ENCODE data around the gene PCDH10.

DNA sequence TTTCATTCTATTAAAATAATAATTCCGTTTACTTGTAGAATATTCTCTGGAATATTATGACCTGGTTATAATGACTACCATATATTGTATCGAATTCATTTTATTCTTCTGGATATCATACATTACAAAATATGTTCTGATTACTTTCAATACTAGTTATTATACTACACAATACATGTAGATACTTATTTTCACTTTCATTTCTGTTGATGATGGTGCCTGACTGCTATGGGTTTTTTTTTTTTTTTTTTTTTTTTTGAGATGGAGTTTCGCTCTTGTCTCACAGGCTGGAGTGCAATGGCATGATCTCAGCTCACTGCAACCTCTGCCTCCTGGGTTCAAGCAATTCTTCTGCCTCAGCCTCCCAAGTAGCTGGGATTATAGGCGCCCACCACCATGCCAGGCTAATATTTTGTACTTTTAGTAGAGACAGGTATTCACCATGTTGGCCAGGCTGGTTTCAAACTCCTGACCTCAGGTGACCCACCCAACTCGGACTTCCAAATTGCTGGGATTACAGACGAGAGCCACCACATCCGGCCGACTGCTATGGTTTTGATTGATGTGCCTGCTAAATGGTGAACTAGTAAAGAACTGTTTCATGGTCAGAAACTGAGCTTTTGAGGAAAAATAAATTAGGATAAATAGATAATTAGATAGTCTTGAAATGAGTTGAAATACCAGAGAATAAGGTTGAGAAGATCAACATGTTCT lies 39.5 kb downstream of the PCDH10 start:
- TF ChIP-seq, protein P1, sequence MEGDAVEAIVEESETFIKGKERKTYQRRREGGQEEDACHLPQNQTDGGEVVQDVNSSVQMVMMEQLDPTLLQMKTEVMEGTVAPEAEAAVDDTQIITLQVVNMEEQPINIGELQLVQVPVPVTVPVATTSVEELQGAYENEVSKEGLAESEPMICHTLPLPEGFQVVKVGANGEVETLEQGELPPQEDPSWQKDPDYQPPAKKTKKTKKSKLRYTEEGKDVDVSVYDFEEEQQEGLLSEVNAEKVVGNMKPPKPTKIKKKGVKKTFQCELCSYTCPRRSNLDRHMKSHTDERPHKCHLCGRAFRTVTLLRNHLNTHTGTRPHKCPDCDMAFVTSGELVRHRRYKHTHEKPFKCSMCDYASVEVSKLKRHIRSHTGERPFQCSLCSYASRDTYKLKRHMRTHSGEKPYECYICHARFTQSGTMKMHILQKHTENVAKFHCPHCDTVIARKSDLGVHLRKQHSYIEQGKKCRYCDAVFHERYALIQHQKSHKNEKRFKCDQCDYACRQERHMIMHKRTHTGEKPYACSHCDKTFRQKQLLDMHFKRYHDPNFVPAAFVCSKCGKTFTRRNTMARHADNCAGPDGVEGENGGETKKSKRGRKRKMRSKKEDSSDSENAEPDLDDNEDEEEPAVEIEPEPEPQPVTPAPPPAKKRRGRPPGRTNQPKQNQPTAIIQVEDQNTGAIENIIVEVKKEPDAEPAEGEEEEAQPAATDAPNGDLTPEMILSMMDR (IDR thresholded peaks at IDR 0.05): no peak
- TF ChIP-seq POLR2A (IDR thresholded peaks at IDR 0.05): no peak
